SU-DHL-6 (cell line): ENCODE results near the gene UQCC2.

Experiments
- H2AFZ ChIP-seq: fragments of 200-600 bp; sonication (generic); 2 replicates; pipeline ENCODE4 v1.6.1; 2014; ENCODE audit warnings: low read depth, mild to moderate bottlenecking, moderate library complexity, mixed read lengths, antibody characterized with exemption, low read length; ENCODE audit not compliant: severe bottlenecking
- H3F3A ChIP-seq: fragments of 200-600 bp; shearing (Covaris generic); 2 replicates; pipeline ENCODE4 v1.6.0; 2016; ENCODE audit warnings: antibody characterized with exemption, mild to moderate bottlenecking; ENCODE audit not compliant: insufficient read depth
- H3K27ac ChIP-seq: fragments of 200-600 bp; sonication (generic); 2 replicates; pipeline ENCODE4 v1.5.1; 2016; ENCODE audit warnings: low read depth, mild to moderate bottlenecking, low read length, moderate library complexity, mixed read lengths
- H3K27me3 ChIP-seq: fragments of 200-600 bp; sonication (generic), shearing (Covaris generic); 2 replicates; pipeline ENCODE4 v1.6.0; 2014; ENCODE audit warnings: mild to moderate bottlenecking, low read length
- H3K36me3 ChIP-seq: fragments of 200-600 bp; sonication (generic); 2 replicates; pipeline ENCODE4 v1.6.1; 2014; ENCODE audit warnings: mild to moderate bottlenecking, low read length, mixed read lengths
- H3K4me2 ChIP-seq: fragments of 300-600, 200-600 bp; shearing (Covaris generic), sonication (generic); 2 replicates; pipeline ENCODE4 v1.6.0; 2014; ENCODE audit warnings: low read length, low read depth, mild to moderate bottlenecking; ENCODE audit not compliant: poor library complexity, severe bottlenecking
- H3K4me3 ChIP-seq: fragments of 200-600 bp; sonication (generic); 2 replicates; pipeline ENCODE4 v1.5.1; 2014; ENCODE audit warnings: antibody characterized with exemption, low read length, mild to moderate bottlenecking, mixed read lengths; ENCODE audit not compliant: insufficient read depth, poor library complexity, severe bottlenecking
- H3K79me2 ChIP-seq: fragments of 200-600 bp; sonication (generic); 2 replicates; pipeline ENCODE4 v1.6.1; 2014; ENCODE audit warnings: mild to moderate bottlenecking, low read length, moderate library complexity; ENCODE audit not compliant: insufficient read depth
- H3K9ac ChIP-seq: fragments of 200-600 bp; sonication (generic); 2 replicates; pipeline ENCODE4 v1.7.0; 2014; ENCODE audit warnings: mild to moderate bottlenecking, low read length
- H3K9me2 ChIP-seq: fragments of 200-600 bp; sonication (generic); replicated peaks from 2 replicates; pipeline ENCODE4 v1.6.1; 2014; ENCODE audit warnings: low read length; ENCODE audit not compliant: insufficient read depth
- H3K9me3 ChIP-seq: fragments of 200-600 bp; sonication (generic); 2 replicates; pipeline ENCODE4 v1.6.1; 2014; ENCODE audit warnings: low read length, mixed read lengths; ENCODE audit not compliant: insufficient read depth
- H4K20me1 ChIP-seq: fragments of 200-600 bp; sonication (generic); 2 replicates; pipeline ENCODE4 v1.6.1; 2014; ENCODE audit warnings: low read depth, mild to moderate bottlenecking, antibody characterized with exemption, low read length, moderate library complexity, mixed read lengths
- CTCF ChIP-seq: fragments of 200-600 bp; sonication (generic); IDR thresholded peaks from one replicate; pipeline ENCODE4 v1.5.1; 2017; ENCODE audit warnings: antibody characterized with exemption, mild to moderate bottlenecking, low read length, moderate library complexity; ENCODE audit not compliant: insufficient read depth, poor library complexity, severe bottlenecking
- EZH2phosphoT487 ChIP-seq: fragments of 200-600 bp; sonication (generic), shearing (Covaris generic); conservative IDR thresholded peaks from 2 replicates; pipeline ENCODE4 v1.6.1; 2018; ENCODE audit warnings: mild to moderate bottlenecking, antibody characterized with exemption, low read length, moderate library complexity, mixed read lengths

UQCC2 gene

GRCh38 chr6:33692760-33693158 lies 18.7 kb downstream of the UQCC2 start:
- no peaks in the 10 kb centered on the region for H3K9me2 ChIP-seq
- no peak overlapping the region for H2AFZ ChIP-seq
- no peak overlapping the region for H3K4me3 ChIP-seq
- no peaks in the 10 kb centered on the region for H3K79me2 ChIP-seq
- no peaks in the 10 kb centered on the region for H3K9me3 ChIP-seq
- no peaks in the 10 kb centered on the region for H4K20me1 ChIP-seq
- no peak overlapping the region for H3K9ac ChIP-seq
- no peaks in the 10 kb centered on the region for H3F3A ChIP-seq
- no peak overlapping the region for H3K27ac ChIP-seq
- no peaks in the 10 kb centered on the region for H3K27me3 ChIP-seq
- H3K4me2 ChIP-seq = no peak overlapping the region
- no peak for TF ChIP-seq CTCF
- no peak for TF ChIP-seq EZH2phosphoT487
- H3K36me3 ChIP-seq = no peaks in the 10 kb centered on the region

DNA sequence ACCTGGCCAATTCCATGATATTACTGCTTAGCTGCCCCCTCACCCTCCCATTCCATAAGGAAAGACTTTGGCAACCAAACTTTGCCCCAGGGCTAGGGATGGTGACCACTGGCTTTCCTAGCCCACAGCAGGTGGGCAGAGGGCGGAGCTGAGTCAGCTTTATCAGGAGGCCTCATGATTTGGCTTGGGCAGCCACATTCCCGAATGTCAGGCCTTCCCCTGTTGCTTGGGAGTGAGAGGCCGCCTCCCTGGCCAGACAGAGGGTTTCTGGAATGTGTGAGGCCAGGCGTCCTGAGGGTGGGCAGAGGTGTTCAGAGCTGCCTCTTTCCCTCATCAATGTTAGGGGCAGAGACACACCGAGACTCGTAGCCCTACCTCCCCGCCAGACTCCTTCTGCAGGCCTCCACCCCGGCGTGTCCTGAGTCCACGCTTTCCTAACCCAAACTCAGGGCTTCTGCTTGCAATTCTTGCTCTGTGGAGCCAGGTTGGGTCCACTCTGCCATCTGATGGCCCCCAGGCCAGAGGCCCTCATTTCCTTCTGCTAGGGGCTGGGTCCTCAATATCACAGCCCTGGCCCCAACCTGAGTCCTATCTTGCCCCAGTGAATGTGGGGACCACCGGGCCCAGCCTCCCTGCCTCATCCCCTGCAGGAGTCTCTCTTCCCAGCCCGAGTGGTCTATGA lies 19.3 kb downstream of the UQCC2 start:
- Histone ChIP-seq H3K36me3 (no peaks in the 10 kb centered on the region), H4K20me1 (no peaks in the 10 kb centered on the region), H3K27ac (no peak overlapping the region), H3K4me3 (no peak overlapping the region), H3K4me2 (no peak overlapping the region), H2AFZ (no peak overlapping the region), H3K79me2 (no peaks in the 10 kb centered on the region), H3K27me3 (no peaks in the 10 kb centered on the region), H3K9me2 (no peaks in the 10 kb centered on the region), H3K9ac (no peak overlapping the region), H3K9me3 (no peaks in the 10 kb centered on the region), H3F3A (no peaks in the 10 kb centered on the region)
- no peak for TF ChIP-seq EZH2phosphoT487
- TF ChIP-seq CTCF = no peak

DNA sequence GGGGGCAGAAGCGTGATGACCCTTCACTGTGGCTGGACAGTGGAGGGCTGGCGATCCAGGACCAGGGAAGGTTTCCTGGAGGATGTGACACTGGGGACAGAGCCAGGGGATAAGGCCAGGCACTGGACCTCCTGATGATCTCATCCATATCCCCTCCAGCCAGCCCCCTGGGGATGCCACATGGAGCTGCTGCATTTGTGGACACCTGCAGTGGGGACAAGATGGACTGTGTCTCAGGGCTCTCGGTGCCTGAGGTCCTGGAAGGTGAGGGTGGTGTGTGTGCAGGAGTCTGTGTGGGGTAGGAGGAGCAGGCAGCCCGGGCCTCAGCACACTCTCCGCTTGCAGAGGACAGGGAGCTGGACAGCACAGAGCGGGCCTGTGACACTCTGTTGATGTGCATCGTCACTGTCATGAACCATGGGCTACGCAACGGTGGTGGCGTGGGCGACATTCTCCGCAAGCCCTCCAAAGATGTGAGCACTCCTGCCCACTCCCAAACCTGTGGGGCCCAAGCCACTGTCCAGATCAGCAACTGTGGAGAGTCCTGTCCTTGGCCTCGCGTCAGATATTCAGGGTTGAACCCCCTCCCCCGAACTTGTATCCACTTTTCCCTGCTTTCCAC lies 19.9 kb downstream of the UQCC2 start:
- no peak overlapping the region for H3K9ac ChIP-seq
- no peak overlapping the region for H3K4me3 ChIP-seq
- no peaks in the 10 kb centered on the region for H4K20me1 ChIP-seq
- H3K9me3 ChIP-seq = no peaks in the 10 kb centered on the region
- H3K27ac ChIP-seq = no peak overlapping the region
- no peak overlapping the region for H3K4me2 ChIP-seq
- no peaks in the 10 kb centered on the region for H3K27me3 ChIP-seq
- H2AFZ ChIP-seq = no peak overlapping the region
- H3K9me2 ChIP-seq = no peaks in the 10 kb centered on the region
- H3K79me2 ChIP-seq = no peaks in the 10 kb centered on the region
- no peaks in the 10 kb centered on the region for H3K36me3 ChIP-seq
- no peaks in the 10 kb centered on the region for H3F3A ChIP-seq
- TF ChIP-seq CTCF (no peak), EZH2phosphoT487 (no peak)
